Measurements from ENCODE around the gene MRPL43. TPM values are rescaled to one million over a fixed set of nuclear protein-coding genes. Genes with fewer than 3 reads are reported as not detected.

Gene MRPL43
- total RNA-seq, 4 donors from 2014 or later: 54.2 to 89.1 (median 62.7) TPM

DNA sequence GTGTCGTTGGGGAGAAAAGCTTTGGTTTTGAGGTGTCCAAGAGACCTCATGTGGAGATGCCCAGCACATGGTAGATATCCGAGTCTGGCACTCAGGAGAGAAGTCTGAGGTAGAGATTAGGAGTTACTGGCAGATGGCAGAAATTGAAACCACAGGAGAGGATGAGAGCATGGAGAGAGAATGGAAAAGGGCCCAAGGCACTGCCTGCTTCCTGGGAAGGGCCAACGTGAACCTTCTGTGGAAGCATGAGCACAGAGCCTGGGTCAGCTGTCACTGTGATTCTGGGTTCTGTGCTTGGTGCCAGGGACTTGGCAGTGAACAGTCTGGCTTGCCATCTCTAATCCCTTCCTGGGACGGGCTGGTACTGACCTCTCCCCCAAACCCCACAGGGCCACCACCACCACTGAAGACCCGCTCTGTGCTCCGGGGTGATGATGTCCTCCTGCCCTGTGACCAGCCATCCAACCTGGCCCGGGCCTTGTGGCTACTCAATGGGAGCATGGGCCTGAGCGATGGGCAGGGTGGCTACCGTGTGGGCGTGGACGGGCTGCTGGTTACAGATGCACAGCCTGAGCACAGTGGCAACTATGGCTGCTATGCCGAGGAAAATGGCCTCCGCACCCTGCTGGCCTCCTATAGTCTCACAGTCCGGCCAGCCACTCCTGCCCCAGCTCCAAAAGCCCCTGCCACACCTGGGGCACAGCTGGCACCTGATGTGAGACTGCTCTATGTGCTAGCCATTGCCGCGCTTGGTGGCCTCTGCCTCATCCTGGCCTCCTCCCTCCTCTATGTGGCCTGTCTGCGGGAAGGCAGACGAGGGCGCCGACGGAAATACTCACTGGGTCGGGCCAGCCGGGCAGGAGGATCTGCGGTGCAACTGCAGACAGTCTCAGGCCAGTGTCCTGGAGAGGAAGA lies 4.1 kb downstream of the MRPL43 start:
- DNase-seq (ENCODE audit: low spot score in 2 of 2): peak; percentile 56 to 69
- no peaks in the 10 kb centered on the region for H3K27me3 ChIP-seq
- no peak for TF ChIP-seq POLR2AphosphoS5 (IDR thresholded peaks at IDR 0.05)
- TF ChIP-seq, protein P1, sequence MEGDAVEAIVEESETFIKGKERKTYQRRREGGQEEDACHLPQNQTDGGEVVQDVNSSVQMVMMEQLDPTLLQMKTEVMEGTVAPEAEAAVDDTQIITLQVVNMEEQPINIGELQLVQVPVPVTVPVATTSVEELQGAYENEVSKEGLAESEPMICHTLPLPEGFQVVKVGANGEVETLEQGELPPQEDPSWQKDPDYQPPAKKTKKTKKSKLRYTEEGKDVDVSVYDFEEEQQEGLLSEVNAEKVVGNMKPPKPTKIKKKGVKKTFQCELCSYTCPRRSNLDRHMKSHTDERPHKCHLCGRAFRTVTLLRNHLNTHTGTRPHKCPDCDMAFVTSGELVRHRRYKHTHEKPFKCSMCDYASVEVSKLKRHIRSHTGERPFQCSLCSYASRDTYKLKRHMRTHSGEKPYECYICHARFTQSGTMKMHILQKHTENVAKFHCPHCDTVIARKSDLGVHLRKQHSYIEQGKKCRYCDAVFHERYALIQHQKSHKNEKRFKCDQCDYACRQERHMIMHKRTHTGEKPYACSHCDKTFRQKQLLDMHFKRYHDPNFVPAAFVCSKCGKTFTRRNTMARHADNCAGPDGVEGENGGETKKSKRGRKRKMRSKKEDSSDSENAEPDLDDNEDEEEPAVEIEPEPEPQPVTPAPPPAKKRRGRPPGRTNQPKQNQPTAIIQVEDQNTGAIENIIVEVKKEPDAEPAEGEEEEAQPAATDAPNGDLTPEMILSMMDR (IDR thresholded peaks at IDR 0.05): no peak
- TF ChIP-seq POLR2A (IDR thresholded peaks at IDR 0.05): no peak
- no peak for TF ChIP-seq EP300 (IDR thresholded peaks at IDR 0.05)
- no peak overlapping the region for H3K27ac ChIP-seq
- H3K4me1 ChIP-seq: peaks cover 20% of the 10 kb centered on the region
- H3K36me3 ChIP-seq: peaks cover 39% of the 10 kb centered on the region
- 84% methylated on average over 11 of the region's 24 CpGs for WGBS
- no peaks in the 10 kb centered on the region for H3K9me3 ChIP-seq
- no peak overlapping the region for H3K4me3 ChIP-seq

DNA sequence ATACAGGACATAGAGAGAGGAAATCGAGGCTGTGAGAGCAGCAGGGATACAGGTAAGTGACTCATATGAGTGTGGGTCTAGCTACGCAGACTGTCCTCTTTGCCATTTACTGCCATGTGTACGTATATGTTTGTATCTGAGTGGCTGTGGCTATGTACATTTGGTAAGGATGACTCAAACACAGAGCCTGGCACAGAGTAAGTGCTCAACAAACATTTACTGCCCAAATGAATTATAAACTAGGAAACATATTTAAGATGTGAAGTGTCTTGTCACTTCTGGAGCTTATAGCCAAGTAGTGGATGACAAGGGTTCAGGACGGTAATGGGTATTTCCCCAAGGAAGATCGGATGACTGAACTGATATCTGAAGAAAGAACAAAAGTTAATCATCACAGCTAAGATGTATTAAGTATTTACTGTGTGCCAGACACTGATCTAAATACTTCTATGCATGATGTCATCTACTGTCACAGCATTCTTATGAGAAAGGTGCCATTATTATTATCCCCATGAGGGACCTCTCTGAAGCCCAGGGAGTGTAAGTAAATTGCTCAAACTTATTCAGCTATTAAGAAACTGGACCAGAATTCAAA lies 6.0 kb downstream of the MRPL43 start:
- peaks cover 39% of the 10 kb centered on the region for H3K36me3 ChIP-seq
- H3K27ac ChIP-seq: no peak overlapping the region
- H3K27me3 ChIP-seq: no peaks in the 10 kb centered on the region
- H3K4me1 ChIP-seq: peaks cover 5% of the 10 kb centered on the region
- peak in 1 of 2 donors; percentile 24 for DNase-seq (ENCODE audit: low spot score in 2 of 2)
- no peak overlapping the region for H3K4me3 ChIP-seq
- no peaks in the 10 kb centered on the region for H3K9me3 ChIP-seq
- 91% methylated on average over 5 of the region's 5 CpGs for WGBS
- TF ChIP-seq, protein P1 (IDR thresholded peaks at IDR 0.05): no peak
- TF ChIP-seq POLR2A (IDR thresholded peaks at IDR 0.05) (no peak), POLR2AphosphoS5 (IDR thresholded peaks at IDR 0.05) (no peak), EP300 (IDR thresholded peaks at IDR 0.05) (no peak)

DNA sequence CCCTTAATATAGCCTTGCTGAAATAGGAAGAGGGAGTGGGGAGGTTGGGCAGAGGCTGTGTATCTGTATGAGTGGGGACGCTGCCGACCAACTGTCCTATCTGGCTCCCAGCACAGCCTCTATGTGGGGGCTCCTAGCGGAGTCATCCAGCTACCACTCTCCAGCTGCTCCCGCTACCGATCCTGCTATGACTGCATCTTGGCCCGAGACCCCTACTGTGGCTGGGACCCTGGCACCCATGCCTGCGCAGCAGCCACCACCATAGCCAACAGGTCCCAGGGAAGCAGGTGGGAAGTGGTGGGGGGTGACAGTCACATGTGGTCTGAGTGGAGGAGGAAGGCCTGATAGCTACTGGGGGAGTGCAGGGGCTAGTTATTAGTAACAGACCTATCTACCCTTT lies 6.6 kb downstream of the MRPL43 start:
- WGBS: 92% methylated on average over 7 of the region's 7 CpGs

DNA sequence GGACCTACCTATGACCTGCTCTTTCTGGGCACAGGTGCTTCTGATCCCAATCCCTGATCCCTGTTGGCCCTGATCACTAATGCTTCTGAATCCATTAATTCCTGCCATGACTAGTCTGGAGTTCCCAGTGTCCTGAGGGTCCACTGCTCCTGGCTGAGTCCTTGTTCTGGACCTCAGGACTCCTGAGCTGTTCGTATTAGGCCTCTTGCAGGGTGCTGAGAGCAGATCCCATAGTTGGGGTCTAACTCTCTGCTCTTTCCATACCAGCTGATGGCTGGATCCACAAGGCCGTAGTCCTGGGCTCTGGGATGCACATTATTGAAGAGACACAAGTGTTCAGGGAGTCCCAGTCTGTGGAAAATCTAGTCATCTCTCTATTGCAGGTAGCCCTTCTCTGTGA lies 7.0 kb downstream of the MRPL43 start:
- peak in 1 of 2 donors; percentile 35 for DNase-seq (ENCODE audit: low spot score in 2 of 2)
- H3K27ac ChIP-seq: no peak overlapping the region
- H3K4me3 ChIP-seq: no peak overlapping the region
- no peaks in the 10 kb centered on the region for H3K27me3 ChIP-seq
- no peaks in the 10 kb centered on the region for H3K4me1 ChIP-seq
- no peak for TF ChIP-seq POLR2AphosphoS5 (IDR thresholded peaks at IDR 0.05)
- TF ChIP-seq EP300 (IDR thresholded peaks at IDR 0.05): no peak
- TF ChIP-seq, protein P1 (IDR thresholded peaks at IDR 0.05): no peak
- no peak for TF ChIP-seq POLR2A (IDR thresholded peaks at IDR 0.05)
- H3K9me3 ChIP-seq: no peaks in the 10 kb centered on the region
- no CpG with 5 or more reads among the region's 2 CpGs for WGBS
- H3K36me3 ChIP-seq: peaks cover 39% of the 10 kb centered on the region

More for the DNA sequence above, 6.6 kb downstream of the MRPL43 start:
- Histone ChIP-seq H3K36me3 (peaks cover 39% of the 10 kb centered on the region), H3K4me3 (no peak overlapping the region), H3K27me3 (no peaks in the 10 kb centered on the region), H3K27ac (no peak overlapping the region), H3K9me3 (no peaks in the 10 kb centered on the region), H3K4me1 (no peaks in the 10 kb centered on the region)
- TF ChIP-seq EP300 (IDR thresholded peaks at IDR 0.05) (no peak), POLR2AphosphoS5 (IDR thresholded peaks at IDR 0.05) (no peak), POLR2A (IDR thresholded peaks at IDR 0.05) (no peak)
- TF ChIP-seq, protein P1 (IDR thresholded peaks at IDR 0.05): no peak
- DNase-seq (ENCODE audit: low spot score in 2 of 2): peak; percentile 34 to 64

DNA sequence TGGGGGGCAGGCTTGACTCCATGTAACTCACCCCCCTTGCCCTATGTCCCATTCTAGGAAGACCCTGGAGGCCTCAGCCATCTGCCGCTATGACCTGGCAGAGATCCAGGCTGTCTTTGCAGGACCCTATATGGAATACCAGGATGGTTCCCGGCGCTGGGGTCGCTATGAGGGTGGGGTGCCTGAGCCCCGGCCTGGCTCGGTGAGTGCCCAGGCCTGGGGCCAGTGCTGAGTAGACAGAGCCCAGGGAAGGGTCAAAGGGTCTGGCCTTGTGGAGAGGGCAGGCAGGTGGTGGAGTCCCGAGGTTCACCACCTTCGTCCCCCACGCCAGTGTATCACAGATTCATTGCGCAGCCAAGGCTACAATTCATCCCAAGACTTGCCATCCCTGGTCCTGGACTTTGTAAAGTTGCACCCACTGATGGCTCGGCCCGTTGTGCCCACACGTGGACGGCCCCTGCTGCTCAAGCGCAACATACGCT lies 7.5 kb downstream of the MRPL43 start:
- 97% methylated on average over 8 of the region's 16 CpGs for WGBS
- DNase-seq (ENCODE audit: low spot score in 2 of 2): peak; percentile 57 to 69
- peaks cover 39% of the 10 kb centered on the region for H3K36me3 ChIP-seq

More for the DNA sequence above, 7.5 kb downstream of the MRPL43 start:
- no peak overlapping the region for H3K27ac ChIP-seq
- no peaks in the 10 kb centered on the region for H3K9me3 ChIP-seq
- no peaks in the 10 kb centered on the region for H3K4me1 ChIP-seq
- TF ChIP-seq, protein P1 (IDR thresholded peaks at IDR 0.05): no peak
- TF ChIP-seq POLR2AphosphoS5 (IDR thresholded peaks at IDR 0.05) (no peak), EP300 (IDR thresholded peaks at IDR 0.05) (no peak), POLR2A (IDR thresholded peaks at IDR 0.05) (no peak)
- no peak overlapping the region for H3K4me3 ChIP-seq
- no peaks in the 10 kb centered on the region for H3K27me3 ChIP-seq

All from suprapubic skin (tissue), 4 donors.